Pancreas (tissue), 10 donors: Measurements from ENCODE around the gene BRD3OS. TPM values are rescaled to one million over a fixed set of nuclear protein-coding genes. Genes with fewer than 3 reads are reported as not detected.

Source experiments
- ATAC-seq, 4 donors: fragments of 200-7000 bp; cut with Tn5 transposase; one replicate each; pipeline versions ENCODE4 v1.8.0 to v1.9.1; 2020; ENCODE audit warnings: mild to moderate bottlenecking in 4 of 4, moderate library complexity in 4 of 4
- DNase-seq, 6 donors: peaks; one replicate each; pipeline ENCODE4 v3.0.0-alpha.2; 2020
- FAIRE-seq: peaks from 2 replicates; lab custom pipeline; 2012; peaks lifted over from hg19 to GRCh38; lab: Jason Lieb, UNC
- H3K27ac ChIP-seq, 4 donors: fragments of 200-600 bp; sonication (generic); 1 replicate in 3 of 4; 2 replicates in 1 of 4; pipeline versions ENCODE4 v1.5.0 to v1.8.0; 2020
- H3K27me3 ChIP-seq, 4 donors: fragments of 200-600 bp; one replicate each; pipeline ENCODE4 v1.8.0; 2021
- H3K36me3 ChIP-seq, 3 donors: fragments of 200-600 bp; sonication (generic) in 1 of 3; one replicate each; pipeline versions ENCODE4 v1.5.0 to v1.8.0; 2020 to 2021
- H3K4me1 ChIP-seq, 3 donors: fragments of 200-600 bp; one replicate each; pipeline ENCODE4 v1.8.0; 2021
- H3K4me3 ChIP-seq, 4 donors: fragments of 200-600 bp; sonication (generic) in 2 of 4; one replicate each; pipeline versions ENCODE4 v1.5.0 to v1.8.0; 2020 to 2021
- H3K9me3 ChIP-seq, 4 donors: fragments of 200-600 bp; one replicate each; pipeline ENCODE4 v1.8.0; 2021
- CTCF ChIP-seq, 4 donors: fragments of 200-600 bp; sonication (generic) in 3 of 4; IDR thresholded peaks; one replicate each; pipeline versions ENCODE4 v1.5.0 to v1.8.0; 2021; ENCODE audit warnings: antibody characterized with exemption in 4 of 4
- WGBS, 2 donors: extraction: QIAGEN DNeasy Blood & Tissue Kit; methylation state at CpG; one replicate each; pipeline ENCODE4 v1.1.7; 2013; 5-methylcytosine and 5-hydroxymethylcytosine counted together
- intact Hi-C, 3 donors: fragments of 100-400 bp; cut with DNase I; formaldehyde crosslinking; loops; one replicate each; pipeline versions ENCODE4 v1.11.1 to v1.14.2; 2022
- polyA plus RNA-seq, 2 donors: library from polyadenylated mRNA; stranded (reverse); fragments of 200-250 nt; gene quantifications; one replicate each; pipeline ENCODE4 v1.2.3, GENCODE V29; 2013
- total RNA-seq, 6 donors: library from RNA; stranded (reverse); fragmentation: NEBNext Ultra II Directional in 4 of 6; extraction: Animal tissue kit (Norgen Biotek cat#: 25700) in 4 of 6; gene quantifications; one replicate each; pipeline versions ENCODE4 v1.2.1 to v1.2.4, GENCODE V29; 2021 to 2023
- donor health status: healthy with polysubstance abuse.
- donor health status: DM: no; HTN: no; CAD: no; lungs with moderate emphysema.
- donor health status: DM: no; HTN: no; CAD: no.
- donor health status: control.
- donor health status: control.
- donor health status: Bipolar disorder and iron deficiency.
- donor health status: DM: yes; HTN: yes; CAD: no.
- donor health status: DM: no; HTN: no; CAD: no.
- donor health status: DM: no; HTN: no; CAD: no.
- donor health status: DM: yes; HTN: yes; CAD: no.

The BRD3OS gene
- total and polyA plus RNA-seq, 8 donors, result 4.8 to 12.5 (median 7.3) TPM

DNA sequence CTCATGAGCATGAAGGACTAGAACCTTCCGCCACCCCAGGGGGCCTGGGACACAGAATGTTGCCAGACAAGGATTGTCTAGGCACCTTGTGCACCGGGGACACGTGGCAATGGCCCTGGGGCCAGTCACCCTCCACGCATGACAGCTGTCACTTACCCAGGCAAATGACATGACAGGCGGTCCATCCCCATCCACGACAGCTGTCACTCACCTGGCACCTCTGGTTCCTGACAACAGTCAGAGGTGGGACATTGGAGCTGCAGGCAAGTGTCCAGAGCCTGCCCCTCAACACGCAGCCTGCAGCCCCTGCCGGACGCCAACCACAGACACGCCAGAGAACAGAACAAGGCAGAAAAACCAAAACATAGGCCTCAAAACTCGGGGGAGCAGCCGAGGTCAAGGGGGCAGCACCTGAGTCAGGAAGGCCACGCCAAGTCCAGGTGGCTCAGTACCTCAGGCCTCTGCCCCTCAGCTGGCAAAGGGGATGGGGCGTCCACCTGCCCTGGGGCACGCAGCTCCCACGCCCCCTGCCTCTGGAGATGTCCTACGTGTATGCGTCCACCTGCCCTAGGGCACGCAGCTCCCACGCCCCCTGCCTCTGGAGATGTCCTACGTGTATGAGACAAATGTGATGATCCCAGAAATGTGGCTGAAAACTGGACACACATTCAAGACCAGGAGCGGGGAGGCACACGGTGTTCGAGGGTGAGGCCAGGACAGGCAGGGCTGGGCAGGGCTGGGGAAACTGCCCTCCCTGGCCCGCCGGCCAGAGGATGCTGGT lies 47.7 kb upstream of the BRD3OS start:
- intact Hi-C loops, result no loop called here
- no peak for TF ChIP-seq CTCF (IDR thresholded peaks at IDR 0.05)
- ATAC-seq (peak in 3 of 4 donors; percentile 1 to 28 (median 16)), DNase-seq (peak in 5 of 6 donors; percentile 32 to 72 (median 49)), FAIRE-seq (no peak)
- no peaks in the 10 kb centered on the region for H3K36me3 ChIP-seq
- WGBS, 2 donors, result 51% methylated on average over 25 to 26 of the region's 26 CpGs
- no peaks in the 10 kb centered on the region for H3K27me3 ChIP-seq
- H3K4me3 ChIP-seq, result no peak overlapping the region
- H3K27ac ChIP-seq, result peak overlapping the region; percentile 61 to 90 (median 78)
- peaks cover 58 to 92% (median 67%) of the 10 kb centered on the region in 3 donors for H3K4me1 ChIP-seq
- no peaks in the 10 kb centered on the region for H3K9me3 ChIP-seq

- peak overlapping the region in 1 of 4 donors; percentile 27 for H3K4me3 ChIP-seq
- FAIRE-seq (no peak), DNase-seq (peak; percentile 73 to 89 (median 80)), ATAC-seq (peak; percentile 33 to 63 (median 42))
- no peaks in the 10 kb centered on the region for H3K9me3 ChIP-seq
- H3K36me3 ChIP-seq, result no peaks in the 10 kb centered on the region
- intact Hi-C loops, result no loop called here
- peaks cover 58 to 89% (median 67%) of the 10 kb centered on the region in 3 donors for H3K4me1 ChIP-seq
- H3K27ac ChIP-seq, result peak overlapping the region; percentile 75 to 90 (median 78)
- TF ChIP-seq CTCF (IDR thresholded peaks at IDR 0.05), result no peak
- H3K27me3 ChIP-seq, result no peaks in the 10 kb centered on the region
- 25 to 35% methylated on average over 13 of the region's 13 CpGs for WGBS, 2 donors
Observed at GRCh38 chr9:133978226-133978898, 46.9 kb upstream of the BRD3OS start.

DNA sequence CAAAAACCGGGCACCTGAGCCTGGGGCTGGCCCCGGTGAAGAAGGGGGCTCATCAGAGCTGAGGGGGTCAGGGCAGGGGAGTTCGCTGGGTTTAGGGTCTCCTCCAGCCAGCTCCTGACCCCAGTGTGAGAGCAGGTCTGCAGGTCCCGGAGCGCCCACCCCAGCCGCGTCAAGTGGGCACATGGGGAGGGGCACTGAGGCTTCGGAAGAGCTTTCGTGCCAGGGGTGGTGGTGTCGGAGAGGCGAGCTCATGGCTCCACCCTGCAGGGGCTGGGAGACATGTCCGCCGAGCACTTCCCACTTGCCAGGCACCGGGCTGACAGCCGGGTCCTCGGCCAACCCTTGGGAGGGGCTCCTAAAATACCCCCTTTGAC lies 46.4 kb upstream of the BRD3OS start:
- no peaks in the 10 kb centered on the region for H3K36me3 ChIP-seq
- ATAC-seq (peak; percentile 0 to 6 (median 0)), DNase-seq (peak in 2 of 6 donors; percentile 33 to 75), FAIRE-seq (no peak)
- H3K27me3 ChIP-seq, result no peaks in the 10 kb centered on the region
- 28 to 29% methylated on average over 16 of the region's 16 CpGs for WGBS, 2 donors
- peak overlapping the region in 1 of 4 donors; percentile 27 for H3K4me3 ChIP-seq
- peak overlapping the region; percentile 75 to 90 (median 78) for H3K27ac ChIP-seq
- H3K4me1 ChIP-seq, result peaks cover 57 to 84% (median 67%) of the 10 kb centered on the region in 3 donors
- intact Hi-C loops, result no loop called here
- no peak for TF ChIP-seq CTCF (IDR thresholded peaks at IDR 0.05)
- no peaks in the 10 kb centered on the region for H3K9me3 ChIP-seq

DNA sequence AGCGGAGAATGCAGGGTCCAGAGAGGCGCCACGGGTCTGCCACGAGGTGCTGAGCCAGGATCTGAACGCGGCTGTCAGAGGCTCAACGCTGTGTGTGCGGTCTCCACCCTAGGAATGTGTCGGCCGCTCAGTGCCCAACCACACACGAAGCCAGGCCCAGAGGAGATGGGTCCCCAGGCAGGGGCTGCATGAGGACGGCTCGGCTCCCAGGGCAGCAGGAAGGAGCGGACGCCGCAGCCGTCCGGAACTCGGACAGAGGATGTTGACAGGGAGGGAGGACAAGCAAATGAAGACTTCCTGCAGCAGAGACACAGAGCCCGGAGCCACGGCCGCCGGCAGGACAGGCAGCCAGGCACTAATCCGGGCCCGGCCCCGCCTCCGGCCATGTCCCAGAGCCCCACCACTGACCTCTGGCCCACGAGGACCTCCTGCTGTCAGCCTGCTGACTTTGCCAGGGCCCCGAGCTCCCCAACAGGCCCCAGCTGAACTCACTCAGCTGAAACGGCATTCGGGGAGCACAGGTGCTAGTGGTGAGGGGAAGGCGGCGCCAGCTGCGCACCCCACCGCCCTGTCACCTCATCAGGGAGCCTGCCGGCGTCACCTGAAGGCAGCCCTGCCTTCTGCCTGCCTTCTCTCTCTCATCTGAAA lies 45.9 kb upstream of the BRD3OS start:
- peak; percentile 33 to 86 (median 52) for DNase-seq
- WGBS, 2 donors, result 19% methylated on average over 31 to 37 of the region's 37 CpGs
- peak; percentile 34 to 45 (median 44) for ATAC-seq
- H3K27ac ChIP-seq, result peak overlapping the region; percentile 75 to 90 (median 78)
- peak overlapping the region in 2 of 4 donors; percentile 2 to 27 for H3K4me3 ChIP-seq
- H3K27me3 ChIP-seq, result no peaks in the 10 kb centered on the region
- intact Hi-C loops, result no loop called here
- no peak for TF ChIP-seq CTCF (IDR thresholded peaks at IDR 0.05)
- FAIRE-seq, result no peak
- peaks cover 55 to 80% (median 67%) of the 10 kb centered on the region in 3 donors for H3K4me1 ChIP-seq
- H3K9me3 ChIP-seq, result no peaks in the 10 kb centered on the region
- H3K36me3 ChIP-seq, result no peaks in the 10 kb centered on the region
